ENCODE measurements around the gene TMEM92. TPM values are rescaled to one million over a fixed set of nuclear protein-coding genes. Genes with fewer than 3 reads are reported as not detected.
"Not testable (repeated sequence)": the region's sequence is repeated elsewhere in the genome, so short reads cannot be mapped to it uniquely, and the experiment has no call there.

Gene TMEM92
- total RNA-seq, 3 donors from 2014 or later, result 1.3 to 2.8 (median 2.6) TPM

GRCh38 chr17:50298018-50298417 lies 23.8 kb downstream of the TMEM92 start:
- ATAC-seq (no peak), DNase-seq (no peak)
- H3K36me3 ChIP-seq (ENCODE audit: low read depth), result no peaks in the 10 kb centered on the region
- H3K4me1 ChIP-seq (ENCODE audit: low read depth), result no peaks in the 10 kb centered on the region
- H3K9me3 ChIP-seq, result no peaks in the 10 kb centered on the region
- no peak for TF ChIP-seq CTCF (IDR thresholded peaks at IDR 0.05)
- H3K4me3 ChIP-seq, result no peak overlapping the region
- intact Hi-C loops (cut with DNase I, micrococcal nuclease), result loop anchor here (5.0 to 10.0 kb wide), 2 partner anchors 96 to 123 kb away; partner anchors contain the start of gene COL1A1 (in 1 of the 2)

- intact Hi-C loops (cut with DNase I, micrococcal nuclease), result loop anchor here (5.0 to 10.0 kb wide), 3 partner anchors 97 to 205 kb away; partner anchors contain the start of genes COL1A1 (in 1 of the 2) and PDK2 (in 1 of the 2)
- DNase-seq (no peak), ATAC-seq (no peak)
- H3K4me1 ChIP-seq (ENCODE audit: low read depth), result no peaks in the 10 kb centered on the region
- no peak for TF ChIP-seq CTCF (IDR thresholded peaks at IDR 0.05)
- no peaks in the 10 kb centered on the region for H3K36me3 ChIP-seq (ENCODE audit: low read depth)
- H3K4me3 ChIP-seq, result no peak overlapping the region
- H3K9me3 ChIP-seq, result no peaks in the 10 kb centered on the region
Measured at GRCh38 chr17:50299776-50300175, 25.5 kb downstream of the TMEM92 start.

- H3K4me3 ChIP-seq; DNase-seq; H3K4me1 ChIP-seq (ENCODE audit: low read depth); H3K36me3 ChIP-seq (ENCODE audit: low read depth); ATAC-seq; H3K9me3 ChIP-seq: not testable (repeated sequence)
- intact Hi-C loops (cut with DNase I, micrococcal nuclease), result loop anchor here in 1 of 2 donors (10.0 kb wide), 1 partner anchor 206 kb away; the partner anchor contains the start of gene PDK2
Measured at GRCh38 chr17:50300824-50301223, 26.6 kb downstream of the TMEM92 start.

GRCh38 chr17:50301891-50302584 lies 27.8 kb downstream of the TMEM92 start:
- Histone ChIP-seq H3K4me3 (no peak overlapping the region), H3K4me1 (ENCODE audit: low read depth) (no peaks in the 10 kb centered on the region), H3K9me3 (no peaks in the 10 kb centered on the region), H3K36me3 (ENCODE audit: low read depth) (no peaks in the 10 kb centered on the region)
- TF ChIP-seq CTCF (IDR thresholded peaks at IDR 0.05), result no peak
- peak; percentile 32 for ATAC-seq
- intact Hi-C loops (cut with DNase I, micrococcal nuclease), result loop anchor here in 1 of 2 donors (10.0 kb wide), 1 partner anchor 207 kb away; the partner anchor contains the start of gene PDK2
- no peak for DNase-seq

- ATAC-seq (no peak), DNase-seq (no peak)
- TF ChIP-seq CTCF (IDR thresholded peaks at IDR 0.05), result no peak
- intact Hi-C loops (cut with DNase I, micrococcal nuclease), result loop anchor here in 1 of 2 donors (10.0 kb wide), 1 partner anchor 208 kb away; the partner anchor contains the start of gene PDK2
- Histone ChIP-seq H3K4me1 (ENCODE audit: low read depth) (no peaks in the 10 kb centered on the region), H3K9me3 (no peaks in the 10 kb centered on the region), H3K4me3 (no peak overlapping the region), H3K36me3 (ENCODE audit: low read depth) (no peaks in the 10 kb centered on the region)
Measured at GRCh38 chr17:50303051-50303450, 28.8 kb downstream of the TMEM92 start.

- DNase-seq, result no peak
- no peak for ATAC-seq
- Histone ChIP-seq H3K4me3 (no peak overlapping the region), H3K9me3 (no peaks in the 10 kb centered on the region), H3K36me3 (ENCODE audit: low read depth) (no peaks in the 10 kb centered on the region), H3K4me1 (ENCODE audit: low read depth) (no peaks in the 10 kb centered on the region)
- intact Hi-C loops (cut with DNase I, micrococcal nuclease), result loop anchor here in 1 of 2 donors (10.0 kb wide), 1 partner anchor 209 kb away; the partner anchor contains the start of gene PDK2
- TF ChIP-seq CTCF (IDR thresholded peaks at IDR 0.05), result no peak
Measured at GRCh38 chr17:50303596-50303995, 29.3 kb downstream of the TMEM92 start.
